ENCODE results near the gene RUNX3. TPM values are rescaled to one million over a fixed set of nuclear protein-coding genes. Genes with fewer than 3 reads are reported as not detected.

The RUNX3 gene
- total and polyA plus RNA-seq, 8 donors: 0.98 to 8.7 (median 1.5) TPM

DNA sequence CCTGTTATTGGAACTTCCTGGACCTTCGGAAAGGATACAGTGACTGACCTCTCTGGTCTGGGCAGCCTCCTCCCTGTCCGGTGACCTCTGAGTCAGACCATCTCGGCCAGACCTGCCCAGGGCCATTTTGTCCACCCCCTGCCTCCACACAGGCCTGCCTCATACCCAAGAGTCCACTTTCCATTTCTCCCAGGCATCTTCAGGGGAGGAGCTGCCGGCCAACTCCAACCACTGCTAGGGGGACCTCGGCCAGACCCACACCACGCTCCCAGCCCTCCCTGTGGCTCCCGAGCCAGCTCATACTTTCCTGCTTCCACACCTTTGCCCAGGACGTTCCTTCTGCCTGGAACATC is 29.5 kb upstream of the RUNX3 start:
- Histone ChIP-seq H3K9me3 (no peaks in the 10 kb centered on the region), H3K36me3 (no peaks in the 10 kb centered on the region), H3K27me3 (peaks cover 0 to 22% of the 10 kb centered on the region in 2 donors), H3K27ac (no peak overlapping the region), H3K4me1 (no peaks in the 10 kb centered on the region), H3K4me3 (no peak overlapping the region)
- ATAC-seq (no peak), DNase-seq (no peak)
- intact Hi-C loops (cut with DNase I): no loop called here
- TF ChIP-seq, protein P1, sequence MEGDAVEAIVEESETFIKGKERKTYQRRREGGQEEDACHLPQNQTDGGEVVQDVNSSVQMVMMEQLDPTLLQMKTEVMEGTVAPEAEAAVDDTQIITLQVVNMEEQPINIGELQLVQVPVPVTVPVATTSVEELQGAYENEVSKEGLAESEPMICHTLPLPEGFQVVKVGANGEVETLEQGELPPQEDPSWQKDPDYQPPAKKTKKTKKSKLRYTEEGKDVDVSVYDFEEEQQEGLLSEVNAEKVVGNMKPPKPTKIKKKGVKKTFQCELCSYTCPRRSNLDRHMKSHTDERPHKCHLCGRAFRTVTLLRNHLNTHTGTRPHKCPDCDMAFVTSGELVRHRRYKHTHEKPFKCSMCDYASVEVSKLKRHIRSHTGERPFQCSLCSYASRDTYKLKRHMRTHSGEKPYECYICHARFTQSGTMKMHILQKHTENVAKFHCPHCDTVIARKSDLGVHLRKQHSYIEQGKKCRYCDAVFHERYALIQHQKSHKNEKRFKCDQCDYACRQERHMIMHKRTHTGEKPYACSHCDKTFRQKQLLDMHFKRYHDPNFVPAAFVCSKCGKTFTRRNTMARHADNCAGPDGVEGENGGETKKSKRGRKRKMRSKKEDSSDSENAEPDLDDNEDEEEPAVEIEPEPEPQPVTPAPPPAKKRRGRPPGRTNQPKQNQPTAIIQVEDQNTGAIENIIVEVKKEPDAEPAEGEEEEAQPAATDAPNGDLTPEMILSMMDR (IDR thresholded peaks at IDR 0.05): no peak

DNA sequence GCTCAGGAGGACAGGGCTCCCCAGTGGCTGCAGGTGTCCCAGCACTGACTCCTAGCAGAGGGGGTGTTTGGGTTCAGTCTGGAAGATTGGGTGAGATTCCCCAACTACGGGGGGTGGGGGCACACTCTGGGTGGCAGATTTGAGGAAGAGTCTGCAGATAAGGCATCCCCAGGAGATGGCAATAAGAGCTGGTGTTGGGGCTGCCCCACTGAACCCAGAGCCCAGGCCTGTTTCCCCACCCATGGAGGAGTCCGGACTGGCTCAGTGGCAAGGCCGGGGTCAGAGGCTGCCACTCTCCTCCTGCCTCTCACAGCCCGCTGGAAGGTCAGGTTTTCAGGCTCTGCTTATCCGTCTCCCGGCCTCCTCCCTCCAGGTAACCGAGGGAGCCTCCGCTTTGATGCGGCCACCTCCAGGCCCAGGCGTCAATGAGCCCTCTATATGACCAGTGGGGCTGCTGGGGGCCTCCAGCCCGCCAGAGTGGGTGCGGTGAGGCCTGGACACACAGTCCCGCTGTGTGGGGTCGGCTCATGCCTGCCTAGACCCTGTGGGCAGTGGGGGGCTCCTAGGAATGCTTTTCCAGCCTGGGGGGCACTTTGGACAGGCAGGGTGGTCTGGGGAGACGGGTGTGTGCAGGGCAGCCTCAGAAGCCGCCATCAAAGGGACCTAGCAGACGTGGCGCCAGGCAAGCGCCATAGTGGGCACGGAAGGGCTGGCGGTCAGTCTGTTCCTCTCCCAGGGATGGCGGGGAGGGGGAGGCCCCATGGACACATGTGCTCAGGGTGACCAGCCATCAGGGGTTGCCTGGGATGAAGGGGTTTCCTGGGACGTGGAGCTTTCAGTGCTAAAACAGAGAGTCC is 28.9 kb upstream of the RUNX3 start:
- no peaks in the 10 kb centered on the region for H3K4me1 ChIP-seq
- no peaks in the 10 kb centered on the region for H3K9me3 ChIP-seq
- no peaks in the 10 kb centered on the region for H3K36me3 ChIP-seq
- TF ChIP-seq, protein P1 (IDR thresholded peaks at IDR 0.05): no peak
- DNase-seq (no peak), ATAC-seq (no peak)
- peaks cover 0 to 22% of the 10 kb centered on the region in 2 donors for H3K27me3 ChIP-seq
- H3K27ac ChIP-seq: no peak overlapping the region
- intact Hi-C loops (cut with DNase I): no loop called here
- H3K4me3 ChIP-seq: no peak overlapping the region

DNA sequence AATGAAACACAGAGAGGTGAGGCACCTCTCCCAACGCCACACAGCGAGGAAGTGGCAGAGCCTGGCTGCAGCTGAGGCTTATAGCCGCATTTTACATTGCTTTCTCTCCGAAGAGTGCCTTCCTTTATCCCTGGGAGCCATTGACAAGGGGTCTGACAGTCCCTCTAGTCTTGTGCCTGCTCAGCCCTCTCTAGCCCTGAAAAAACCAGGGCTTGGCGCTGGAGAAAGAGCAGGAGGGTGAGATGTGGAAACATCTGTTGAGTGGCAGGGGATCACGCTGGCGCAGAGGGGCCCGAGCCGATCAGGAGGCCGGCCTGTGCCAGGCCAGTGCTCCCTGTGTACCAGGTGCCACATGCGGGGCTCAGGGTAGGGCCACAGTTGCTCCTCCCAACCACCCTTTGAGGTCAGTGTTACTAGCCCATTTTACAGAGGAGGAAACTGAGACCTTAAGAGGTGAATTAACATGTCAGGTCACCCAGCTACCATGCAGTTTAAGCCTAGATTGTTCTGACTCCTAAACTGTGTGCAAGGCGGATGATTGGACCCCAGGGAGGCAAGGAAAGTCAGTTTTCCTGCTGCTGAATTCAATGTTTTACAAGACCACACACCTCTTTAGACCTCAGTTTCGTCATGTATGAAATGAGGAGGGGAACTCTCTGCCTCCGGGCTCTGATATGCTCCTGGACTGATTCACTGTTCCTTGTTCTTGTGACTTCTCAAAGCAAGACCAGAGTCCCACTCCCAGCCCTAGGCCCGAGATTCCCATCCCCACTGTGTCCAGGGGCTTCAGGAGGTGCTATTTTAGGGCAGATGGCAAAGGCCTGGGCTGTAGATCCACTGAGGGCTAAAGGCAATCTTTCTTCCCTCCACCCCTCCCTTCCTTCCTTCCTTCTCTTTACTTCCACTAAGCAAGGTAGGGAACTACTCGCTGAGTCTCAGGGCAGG is 28.0 kb upstream of the RUNX3 start:
- Histone ChIP-seq H3K4me3 (no peak overlapping the region), H3K4me1 (no peaks in the 10 kb centered on the region), H3K9me3 (no peaks in the 10 kb centered on the region), H3K27me3 (peaks cover 0 to 22% of the 10 kb centered on the region in 2 donors), H3K27ac (no peak overlapping the region), H3K36me3 (no peaks in the 10 kb centered on the region)
- TF ChIP-seq, protein P1 (IDR thresholded peaks at IDR 0.05): no peak
- DNase-seq (no peak), ATAC-seq (no peak)
- intact Hi-C loops (cut with DNase I): no loop called here

DNA sequence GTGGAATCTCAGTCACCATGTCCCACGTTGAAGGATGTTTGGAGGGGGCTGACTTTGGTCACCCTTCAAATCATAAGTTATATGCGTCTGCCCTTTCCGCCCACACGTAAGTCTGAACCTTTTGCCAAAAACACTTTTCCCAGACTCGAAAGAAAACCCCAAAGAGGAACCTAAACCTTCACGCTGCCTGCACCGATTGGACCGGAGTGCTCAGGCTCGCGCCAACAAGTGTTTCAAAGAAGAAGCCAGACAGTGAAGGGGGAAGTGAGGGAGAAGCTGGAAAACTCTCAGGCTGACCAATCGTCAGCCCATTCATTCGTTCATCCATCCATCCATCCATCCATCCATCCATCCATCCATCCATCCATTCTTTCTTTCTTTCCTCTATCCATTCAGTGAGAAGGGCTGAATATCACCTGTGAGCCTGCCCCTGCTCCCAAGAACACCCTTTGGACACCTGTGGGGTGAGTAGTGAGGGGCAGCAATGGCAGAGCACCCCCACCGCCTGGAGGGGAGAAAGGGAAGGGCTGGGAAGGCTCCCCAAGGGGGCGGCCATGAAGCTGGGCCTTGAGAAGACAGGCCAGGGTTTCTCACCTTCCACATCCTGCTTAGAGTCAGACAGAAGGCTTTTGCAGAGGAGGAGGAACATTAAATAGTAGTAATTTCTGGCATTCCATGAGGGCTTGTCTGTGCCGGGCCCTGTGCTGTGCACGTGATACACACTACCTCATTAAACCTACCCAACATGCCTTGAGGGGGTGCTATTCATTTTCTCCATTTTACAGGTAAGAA is 27.1 kb upstream of the RUNX3 start:
- ATAC-seq (no peak), DNase-seq (no peak)
- TF ChIP-seq, protein P1 (IDR thresholded peaks at IDR 0.05): no peak
- Histone ChIP-seq H3K27me3 (peaks cover 0 to 18% of the 10 kb centered on the region in 2 donors), H3K9me3 (no peaks in the 10 kb centered on the region), H3K4me3 (no peak overlapping the region), H3K27ac (no peak overlapping the region), H3K4me1 (peaks cover 0 to 3% of the 10 kb centered on the region in 2 donors), H3K36me3 (no peaks in the 10 kb centered on the region)
- intact Hi-C loops (cut with DNase I): no loop called here
